ENCODE results near the gene COBLL1. TPM values are rescaled to one million over a fixed set of nuclear protein-coding genes. Genes with fewer than 3 reads are reported as not detected.

The COBLL1 gene
- total RNA-seq, 3 donors from 2014 or later (not counting 1 experiment from before 2014, with no cell fraction given) = 0.85 to 13.4 (median 2.2) TPM

- Histone ChIP-seq H3K9me3 (ENCODE audit: control insufficient read depth, insufficient read depth, low read length) (no peaks in the 10 kb centered on the region), H3K36me3 (ENCODE audit: control insufficient read depth, insufficient read depth, low read length) (no peaks in the 10 kb centered on the region), H3K27me3 (ENCODE audit: control insufficient read depth, insufficient read depth, low read length) (no peaks in the 10 kb centered on the region), H3K4me3 (ENCODE audit: low read length) (no peak overlapping the region), H3K4me1 (ENCODE audit: control insufficient read depth, insufficient read depth, low read length) (no peaks in the 10 kb centered on the region), H3K27ac (ENCODE audit: low read length) (no peak overlapping the region)
- no peak for ATAC-seq
- no peaks in the 10 kb centered on the region for H3K4me1 Mint-ChIP-seq
- no peak overlapping the region for H3K4me3 Mint-ChIP-seq
- DNase-seq = no peak
- intact Hi-C loops (cut with micrococcal nuclease) = no loop called here
- no peaks in the 10 kb centered on the region for H3K27me3 Mint-ChIP-seq (ENCODE audit: low read depth in 2 of 2)
- no peaks in the 10 kb centered on the region for H3K9me3 Mint-ChIP-seq
- TF ChIP-seq CTCF (IDR thresholded peaks at IDR 0.05) = no peak
- no peaks in the 10 kb centered on the region for H3K36me3 Mint-ChIP-seq
- H3K27ac Mint-ChIP-seq = no peak overlapping the region
Observed at GRCh38 chr2:164816900-164817299, 24.7 kb downstream of the COBLL1 start.

- ATAC-seq (no peak), DNase-seq (no peak)
- no peak for TF ChIP-seq CTCF (IDR thresholded peaks at IDR 0.05)
- intact Hi-C loops (cut with micrococcal nuclease) = no loop called here
- Histone ChIP-seq H3K36me3 (ENCODE audit: control insufficient read depth, insufficient read depth, low read length) (no peaks in the 10 kb centered on the region), H3K4me3 (ENCODE audit: low read length) (no peak overlapping the region), H3K27ac (ENCODE audit: low read length) (no peak overlapping the region), H3K4me1 (ENCODE audit: control insufficient read depth, insufficient read depth, low read length) (no peaks in the 10 kb centered on the region), H3K27me3 (ENCODE audit: control insufficient read depth, insufficient read depth, low read length) (no peaks in the 10 kb centered on the region), H3K9me3 (ENCODE audit: control insufficient read depth, insufficient read depth, low read length) (no peaks in the 10 kb centered on the region)
- Mint-ChIP-seq H3K4me3 (no peak overlapping the region), H3K27ac (no peak overlapping the region), H3K9me3 (no peaks in the 10 kb centered on the region), H3K36me3 (no peaks in the 10 kb centered on the region), H3K27me3 (ENCODE audit: low read depth in 2 of 2) (no peaks in the 10 kb centered on the region), H3K4me1 (no peaks in the 10 kb centered on the region)
- WGBS (ENCODE audit: insufficient coverage) = 93% methylated on average over 2 of the region's 2 CpGs
Observed at GRCh38 chr2:164816046-164816445, 25.6 kb downstream of the COBLL1 start.

- no peak for TF ChIP-seq CTCF (IDR thresholded peaks at IDR 0.05)
- Mint-ChIP-seq H3K4me1 (no peaks in the 10 kb centered on the region), H3K4me3 (no peak overlapping the region), H3K27ac (no peak overlapping the region), H3K9me3 (no peaks in the 10 kb centered on the region), H3K36me3 (no peaks in the 10 kb centered on the region), H3K27me3 (ENCODE audit: low read depth in 2 of 2) (no peaks in the 10 kb centered on the region)
- Histone ChIP-seq H3K27me3 (ENCODE audit: control insufficient read depth, insufficient read depth, low read length) (no peaks in the 10 kb centered on the region), H3K9me3 (ENCODE audit: control insufficient read depth, insufficient read depth, low read length) (no peaks in the 10 kb centered on the region), H3K4me3 (ENCODE audit: low read length) (no peak overlapping the region), H3K4me1 (ENCODE audit: control insufficient read depth, insufficient read depth, low read length) (no peaks in the 10 kb centered on the region), H3K27ac (ENCODE audit: low read length) (no peak overlapping the region), H3K36me3 (ENCODE audit: control insufficient read depth, insufficient read depth, low read length) (no peaks in the 10 kb centered on the region)
- ATAC-seq (no peak), DNase-seq (no peak)
- intact Hi-C loops (cut with micrococcal nuclease) = no loop called here
- WGBS (ENCODE audit: insufficient coverage) = 90% methylated on average over 3 of the region's 3 CpGs
Observed at GRCh38 chr2:164815071-164815793, 26.4 kb downstream of the COBLL1 start.

- ATAC-seq (no peak), DNase-seq (no peak)
- TF ChIP-seq CTCF (IDR thresholded peaks at IDR 0.05) = no peak
- intact Hi-C loops (cut with micrococcal nuclease) = no loop called here
- no peaks in the 10 kb centered on the region for H3K36me3 Mint-ChIP-seq
- no peak overlapping the region for H3K4me3 ChIP-seq (ENCODE audit: low read length)
- H3K4me3 Mint-ChIP-seq = no peak overlapping the region
- no peak overlapping the region for H3K27ac ChIP-seq (ENCODE audit: low read length)
- H3K27me3 Mint-ChIP-seq (ENCODE audit: low read depth in 2 of 2) = no peaks in the 10 kb centered on the region
- H3K9me3 Mint-ChIP-seq = no peaks in the 10 kb centered on the region
- H3K27me3 ChIP-seq (ENCODE audit: control insufficient read depth, insufficient read depth, low read length) = no peaks in the 10 kb centered on the region
- H3K9me3 ChIP-seq (ENCODE audit: control insufficient read depth, insufficient read depth, low read length) = no peaks in the 10 kb centered on the region
- H3K36me3 ChIP-seq (ENCODE audit: control insufficient read depth, insufficient read depth, low read length) = no peaks in the 10 kb centered on the region
- no peaks in the 10 kb centered on the region for H3K4me1 Mint-ChIP-seq
- no peak overlapping the region for H3K27ac Mint-ChIP-seq
- no peaks in the 10 kb centered on the region for H3K4me1 ChIP-seq (ENCODE audit: control insufficient read depth, insufficient read depth, low read length)
Observed at GRCh38 chr2:164813535-164813934, 28.1 kb downstream of the COBLL1 start.
